ENCODE results near the gene HERC2. TPM values are rescaled to one million over a fixed set of nuclear protein-coding genes. Genes with fewer than 3 reads are reported as not detected.

The HERC2 gene
- total RNA-seq, 1 experiment from 2014 or later = 69.2 TPM

- H3K56ac ChIP-seq (ENCODE audit: insufficient read length, low read depth, low read length) = no peak overlapping the region
- no peak for DNase-seq
- H2AK5ac ChIP-seq (ENCODE audit: insufficient read length, low read length) = no peak overlapping the region
- no peak overlapping the region for H4K8ac ChIP-seq (replicated peaks; ENCODE audit: insufficient read length, low read depth, low read length)
- Mint-ChIP-seq H3K9me3 (peaks cover 0 to 5% of the 10 kb centered on the region in 2 experiments; a peak in 2 of 5 replicates), H3K27ac (no peak overlapping the region), H3K4me1 (peaks cover 3 to 9% of the 10 kb centered on the region in 2 experiments), H3K4me3 (no peak overlapping the region), H3K27me3 (ENCODE audit: low read depth) (peaks cover 6% of the 10 kb centered on the region), H3K36me3 (ENCODE audit: insufficient read depth in 1 of 3, low read depth in 3 of 3) (no peaks in the 10 kb centered on the region)
- no peak overlapping the region for H3K14ac ChIP-seq (ENCODE audit: insufficient read depth, low read length)
- no peaks in the 10 kb centered on the region for H3K79me1 ChIP-seq (ENCODE audit: insufficient read depth, low read depth, low read length, poor library complexity, severe bottlenecking)
- H3K23ac ChIP-seq (ENCODE audit: insufficient read length, low read depth, low read length) = no peak overlapping the region
- no peaks in the 10 kb centered on the region for H3K9me3 ChIP-seq (ENCODE audit: control insufficient read depth, low read depth, low read length)
- H3K4ac ChIP-seq (ENCODE audit: low read depth, low read length) = no peak overlapping the region
- no peak overlapping the region for H4K91ac ChIP-seq (ENCODE audit: insufficient read length, low read depth, low read length)
- no peak overlapping the region for H2BK12ac ChIP-seq (ENCODE audit: insufficient read length, low read depth, low read length)
- no peak overlapping the region for H2BK5ac ChIP-seq (ENCODE audit: insufficient read length, low read length)
- no peaks in the 10 kb centered on the region for H3K4me1 ChIP-seq (ENCODE audit: insufficient read depth, low read length)
- H3K79me2 ChIP-seq (ENCODE audit: insufficient read depth, low read length) = no peaks in the 10 kb centered on the region
- no peak overlapping the region for H3T11ph ChIP-seq (ENCODE audit: low read length)
- WGBS (ENCODE audit: extremely low coverage, insufficient read length, low lambda C conversion rate) = no CpG with 5 or more reads among the region's 1 CpG
- no peaks in the 10 kb centered on the region for H3K27me3 ChIP-seq (ENCODE audit: insufficient read depth, low read length)
- H4K5ac ChIP-seq (ENCODE audit: insufficient read length, low read depth, low read length) = no peak overlapping the region
- no peak for TF ChIP-seq CTCF (conservative IDR thresholded peaks at IDR 0.05)
- no peaks in the 10 kb centered on the region for H4K20me1 ChIP-seq (ENCODE audit: control insufficient read depth, insufficient read depth, insufficient read length)
- H3K18ac ChIP-seq (ENCODE audit: insufficient read length, low read depth, low read length) = no peak overlapping the region
- H2BK20ac ChIP-seq (ENCODE audit: low read depth, low read length, poor library complexity, severe bottlenecking) = no peak overlapping the region
- no peak overlapping the region for H3K27ac ChIP-seq (ENCODE audit: insufficient read length, low read depth, low read length)
- no peak overlapping the region for H2BK15ac ChIP-seq (ENCODE audit: low read depth, low read length)
- H3K9ac ChIP-seq (ENCODE audit: extremely low read depth, insufficient read length, low read length) = no peak overlapping the region
- no peak overlapping the region for H3K4me2 ChIP-seq (ENCODE audit: insufficient read depth, insufficient read length, low read length)
- H2BK120ac ChIP-seq (ENCODE audit: low read depth, low read length, poor library complexity, severe bottlenecking) = no peak overlapping the region
- H2AFZ ChIP-seq (ENCODE audit: low read length) = no peak overlapping the region
- no peaks in the 10 kb centered on the region for H3K23me2 ChIP-seq (ENCODE audit: insufficient read length, low read depth, low read length, poor library complexity, severe bottlenecking)
Measured at GRCh38 chr15:28078191-28078719, 243.7 kb downstream of the HERC2 start.

All from H9 (cell line).